Endothelial cell of umbilical vein (primary cell): ENCODE data around the gene TSPAN14. TPM values are rescaled to one million over a fixed set of nuclear protein-coding genes. Genes with fewer than 3 reads are reported as not detected.
A peak's percentile ranks its signal among the peaks of the same experiment; 100 is the strongest.

Experiments
- BruUV-seq: library from RNA; stranded (reverse); fragments of 400-500 nt; replicated peaks from 2 replicates; lab custom pipeline; 2021; lab: Mats Ljungman, UMichigan
- CTCF ChIA-PET: fragments of 300-600, 350-600 bp; sonication (Branson Sonifier 250); formaldehyde crosslinking; loops from one replicate; lab custom pipeline; 2021; ENCODE audit warnings: antibody characterized with exemption, inconsistent platforms; lab: Charles Lee
- POLR2A ChIA-PET: fragments of 300-600, 350-600 bp; sonication (Branson Sonifier 250); formaldehyde crosslinking; loops from one replicate; lab custom pipeline; 2021; ENCODE audit warnings: antibody characterized with exemption, inconsistent platforms; lab: Charles Lee
- DNase-seq: peaks from one replicate; pipeline ENCODE4 v3.0.0-alpha.2; 2011; ENCODE audit warnings: low read depth, low spot score
- FAIRE-seq: peaks from 2 replicates; lab custom pipeline; 2011; peaks lifted over from hg19 to GRCh38; lab: Jason Lieb, UNC
- H2AFZ ChIP-seq: 2 replicates; pipeline ENCODE4 v1.6.0; 2012; ENCODE audit warnings: low read depth, low read length, control low read depth, inconsistent platforms
- H3K27ac ChIP-seq: 2 replicates; pipeline ENCODE4 v1.5.1; 2011; ENCODE audit warnings: low read depth, mild to moderate bottlenecking, control low read depth, low read length, moderate library complexity; ENCODE audit not compliant: insufficient read depth
- H3K27me3 ChIP-seq, 2 experiments: 2 replicates each; pipeline versions ENCODE4 v1.6.0 to v1.6.1; 2011; ENCODE audit warnings: low read length in 2 of 2, mixed read lengths in 1 of 2; ENCODE audit not compliant: control insufficient read depth in 2 of 2, insufficient read depth in 2 of 2
- H3K36me3 ChIP-seq, 2 experiments: 2 replicates in 1 of 2; 3 replicates in 1 of 2; pipeline ENCODE4 v1.5.1; 2011; ENCODE audit warnings: low read length in 2 of 2, mild to moderate bottlenecking in 1 of 2, moderate library complexity in 1 of 2; ENCODE audit not compliant: control insufficient read depth in 2 of 2, insufficient read depth in 2 of 2; ENCODE audit errors: extremely low read depth in 1 of 2
- H3K4me1 ChIP-seq: 3 replicates; pipeline ENCODE4 v1.5.1; 2011; ENCODE audit warnings: mild to moderate bottlenecking, low read length; ENCODE audit not compliant: control insufficient read depth, insufficient read depth; ENCODE audit errors: extremely low read depth
- H3K4me2 ChIP-seq: 2 replicates; pipeline ENCODE4 v1.6.1; 2011; ENCODE audit warnings: low read length, control low read depth, mixed read lengths; ENCODE audit not compliant: insufficient read depth
- H3K4me3 ChIP-seq, 3 experiments: fragments of 200-600 bp in 1 of 3; sonication (generic), shearing (Covaris generic) in 1 of 3; replicated peaks in 1 of 3; 2 replicates each; pipeline ENCODE4 v1.5.1; 2011 to 2016; ENCODE audit warnings: control low read depth in 3 of 3, low read length in 3 of 3, mild to moderate bottlenecking in 2 of 3, inconsistent platforms in 1 of 3, low read depth in 1 of 3, moderate library complexity in 1 of 3; ENCODE audit not compliant: insufficient read depth in 1 of 3
- H3K79me2 ChIP-seq: 2 replicates; pipeline ENCODE4 v1.6.0; 2012; ENCODE audit warnings: low read length, inconsistent platforms; ENCODE audit not compliant: control insufficient read depth, insufficient read depth
- H3K9ac ChIP-seq: replicated peaks from 2 replicates; pipeline ENCODE3; 2011; ENCODE audit warnings: low read length, control low read depth; ENCODE audit not compliant: insufficient read depth; ENCODE audit errors: extremely low read depth
- H3K9me1 ChIP-seq: replicated peaks from 3 replicates; pipeline ENCODE4 v1.6.0; 2011; ENCODE audit warnings: mild to moderate bottlenecking, low read length; ENCODE audit not compliant: control insufficient read depth, insufficient read depth; ENCODE audit errors: extremely low read depth
- H3K9me3 ChIP-seq: replicated peaks from 2 replicates; pipeline ENCODE4 v1.5.1; 2012; ENCODE audit warnings: low read length, inconsistent platforms; ENCODE audit not compliant: control insufficient read depth, insufficient read depth
- H4K20me1 ChIP-seq: replicated peaks from 2 replicates; pipeline ENCODE3; 2011; ENCODE audit warnings: mild to moderate bottlenecking, low read length; ENCODE audit not compliant: control insufficient read depth, insufficient read depth; ENCODE audit errors: extremely low read depth
- MAX ChIP-seq: IDR thresholded peaks from 2 replicates; pipeline ENCODE4 v1.6.1; 2011; ENCODE audit not compliant: insufficient read depth, insufficient read length
- MYC ChIP-seq: IDR thresholded peaks from one replicate; pipeline ENCODE4 v1.6.1; 2011; ENCODE audit warnings: mild to moderate bottlenecking, low read depth, low read length
- POLR2A ChIP-seq: IDR thresholded peaks from 2 replicates; pipeline ENCODE4 v1.6.1; 2012; ENCODE audit warnings: low read depth, mild to moderate bottlenecking, control low read depth, low read length
- POLR2AphosphoS5 ChIP-seq: IDR thresholded peaks from 2 replicates; pipeline ENCODE4 v1.6.1; 2012; ENCODE audit warnings: low read depth, mild to moderate bottlenecking, control low read depth, low read length, moderate library complexity; ENCODE audit not compliant: insufficient read depth
- dilution Hi-C: fragments of 300-500 bp; cut with MboI; formaldehyde crosslinking; loops from one replicate; pipeline ENCODE4 v1.15.0; 2019; ENCODE audit warnings: low sequenced_read_pairs; ENCODE audit not compliant: extremely low pct_ligation_motif_present
- intact Hi-C: fragments of 100-400 bp; cut with micrococcal nuclease; formaldehyde crosslinking; loops from one replicate; pipeline ENCODE4 v1.10.0; 2022
- polyA plus RNA-seq, 4 experiments: library from polyadenylated mRNA; depleted of rRNA in 3 of 4; stranded (reverse) in 3 of 4; unstranded in 1 of 4; fragments of >200 nt; gene quantifications; 2 replicates each; pipeline versions ENCODE4 v1.2.1 to v1.2.3, GENCODE V29; 2011 to 2012; ENCODE audit warnings: missing spikeins in 1 of 4
- total RNA-seq: library from RNA; stranded (reverse); gene quantifications from 2 replicates; pipeline ENCODE4 v1.2.3, GENCODE V29; 2021

TSPAN14 gene
- total and polyA plus RNA-seq, 2 donors (not counting 3 experiments of a cell fraction or from before 2014, with no cell fraction given), result 210 to 242 TPM

DNA sequence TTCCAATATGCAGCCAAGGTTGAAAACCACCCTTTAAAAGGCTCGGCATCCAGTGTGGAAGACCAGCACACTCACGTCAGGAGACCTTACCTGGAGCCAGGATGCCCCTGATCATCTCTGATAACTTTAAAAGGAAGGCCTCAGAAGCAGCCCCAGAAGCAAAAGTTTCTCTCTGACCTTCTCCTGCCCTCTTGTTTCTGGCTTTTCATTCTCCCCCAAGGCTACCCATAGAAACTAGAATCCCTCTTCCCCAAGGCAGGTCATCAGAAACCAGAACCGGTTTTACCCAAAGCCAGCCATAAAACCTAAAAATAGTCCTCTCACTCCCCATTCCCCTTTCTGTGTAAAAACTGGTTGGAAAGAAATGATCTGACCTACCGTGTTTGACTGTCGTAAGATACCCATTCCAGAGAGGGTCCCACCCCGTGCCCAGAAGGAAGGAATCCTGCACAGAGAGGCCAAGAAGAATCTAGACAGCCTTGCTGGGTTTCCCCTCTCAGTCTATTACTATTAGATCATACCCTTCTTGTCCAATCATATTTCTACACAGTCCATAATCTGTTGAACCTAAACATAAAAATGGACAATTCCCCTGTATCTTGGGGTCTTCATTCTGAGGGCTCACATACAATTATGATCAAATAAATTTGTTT, 17.5 kb upstream of the TSPAN14 start:
- no peaks in the 10 kb centered on the region for H3K27me3 ChIP-seq
- H3K4me2 ChIP-seq, result no peak overlapping the region
- DNase-seq (no peak), FAIRE-seq (no peak)
- POLR2A ChIA-PET, result no interaction called here
- H3K4me3 ChIP-seq, result no peak overlapping the region
- no peaks in the 10 kb centered on the region for H3K9me1 ChIP-seq
- BruUV-seq, result TSS peak; percentile 2
- intact Hi-C loops, result no loop called here
- peaks cover 14 to 16% of the 10 kb centered on the region in 2 experiments for H3K36me3 ChIP-seq
- H3K27ac ChIP-seq, result no peak overlapping the region
- H3K9ac ChIP-seq, result no peak overlapping the region
- H3K79me2 ChIP-seq, result no peaks in the 10 kb centered on the region
- no peaks in the 10 kb centered on the region for H3K9me3 ChIP-seq
- H4K20me1 ChIP-seq, result peaks cover 3% of the 10 kb centered on the region
- dilution Hi-C loops, result no loop called here
- no peak overlapping the region for H2AFZ ChIP-seq
- CTCF ChIA-PET, result interaction anchor here (0.5 to 1.4 kb wide), 6 partner anchors 10 to 69 kb away, joined by 3 to 5 read pairs (median 4); partner anchors contain the start of gene PRXL2A
- TF ChIP-seq MYC (no peak), POLR2A (peak; percentile 31)
- H3K4me1 ChIP-seq, result no peaks in the 10 kb centered on the region

GRCh38 chr10:80437227-80437626, 16.9 kb upstream of the TSPAN14 start:
- Histone ChIP-seq H3K4me2 (no peak overlapping the region), H3K9me3 (no peaks in the 10 kb centered on the region), H3K9ac (no peak overlapping the region), H4K20me1 (peaks cover 3% of the 10 kb centered on the region), H3K9me1 (no peaks in the 10 kb centered on the region), H3K27ac (no peak overlapping the region), H3K79me2 (no peaks in the 10 kb centered on the region), H3K27me3 (no peaks in the 10 kb centered on the region), H3K4me1 (no peaks in the 10 kb centered on the region), H3K4me3 (no peak overlapping the region), H3K36me3 (peaks cover 7 to 12% of the 10 kb centered on the region in 2 experiments), H2AFZ (no peak overlapping the region)
- TF ChIP-seq MAX (no peak), POLR2AphosphoS5 (no peak)
- POLR2A ChIA-PET, result no interaction called here
- DNase-seq (no peak), FAIRE-seq (no peak)
- dilution Hi-C loops (no loop called here), intact Hi-C loops (no loop called here)
- CTCF ChIA-PET, result interaction anchor here (0.5 to 2.3 kb wide), 4 partner anchors 53 to 68 kb away, joined by 3 to 9 read pairs (median 4); no protein-coding TSS in a partner anchor
- no TSS peak for BruUV-seq
